AG10803 (cell line): Measurements from ENCODE around the gene NONO.
"Not testable (repeated sequence)": the region's sequence is repeated elsewhere in the genome, so short reads cannot be mapped to it uniquely, and the experiment has no call there.

ENCODE experiments used
- DNase-seq: peaks from one replicate; pipeline ENCODE4 v3.0.0; 2010; ENCODE audit warnings: low read depth
- H3K4me3 ChIP-seq: 2 replicates; pipeline ENCODE4 v1.5.1; 2011; ENCODE audit warnings: mild to moderate bottlenecking, low read length, control low read depth
- TF ChIP-seq, protein P1 (sequence below): conservative IDR thresholded peaks from 2 replicates; pipeline ENCODE4 v1.5.1; 2011; ENCODE audit warnings: mild to moderate bottlenecking, low read length, control low read depth, inconsistent platforms

The NONO gene

DNA sequence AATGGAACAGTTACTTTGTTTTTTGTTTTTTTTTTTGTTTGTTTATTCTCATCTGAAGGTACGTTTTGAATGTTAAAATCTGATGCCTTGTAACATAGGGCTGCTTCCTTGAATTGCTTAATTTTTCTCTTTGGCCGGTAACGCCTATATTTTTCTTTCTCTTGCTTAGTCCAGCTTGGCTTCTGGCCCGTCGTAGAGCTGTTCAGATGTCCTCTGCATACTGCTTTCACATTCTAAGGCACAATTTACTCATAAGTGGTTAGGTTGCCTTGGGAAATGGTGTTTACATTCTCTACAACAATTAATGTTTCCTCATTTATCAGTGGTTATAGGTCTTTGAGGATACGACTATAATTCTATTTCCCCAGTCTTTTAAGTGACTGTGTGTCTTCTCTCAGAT, 7.9 kb downstream of the NONO start:
- DNase-seq = peak; percentile 27
- H3K4me3 ChIP-seq = no peak overlapping the region

DNA sequence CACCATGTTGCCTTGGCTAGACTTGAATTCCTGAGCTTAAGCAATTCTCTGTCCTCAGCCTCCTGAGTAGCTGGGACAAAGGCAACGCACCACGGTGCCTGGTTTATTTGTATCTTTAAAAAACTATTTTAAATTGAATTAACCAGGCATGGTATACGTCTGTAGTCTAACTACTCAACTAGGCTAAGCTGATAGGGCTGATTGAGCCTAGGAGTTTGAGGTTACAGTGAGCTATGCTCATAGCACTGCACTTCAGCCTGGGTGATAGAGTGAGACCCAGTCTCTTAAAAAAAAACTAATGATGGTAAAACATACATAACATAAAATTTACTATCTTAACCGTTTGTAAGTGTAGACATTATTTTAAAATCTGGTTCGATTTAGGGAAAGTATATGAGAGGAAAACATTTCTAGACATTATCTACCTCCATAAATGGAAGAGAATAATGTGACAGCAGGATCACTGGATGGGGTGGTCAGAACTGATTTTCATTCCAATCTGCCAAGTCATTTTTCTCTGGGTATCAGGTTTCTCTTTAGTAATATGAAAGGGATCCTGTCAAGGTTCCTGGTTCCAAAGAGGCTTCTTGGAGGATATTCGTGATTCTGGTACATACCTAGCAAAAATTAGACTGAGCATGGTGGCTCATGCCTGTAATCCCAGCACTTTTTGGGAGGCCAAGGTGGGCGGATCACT, 9.4 kb downstream of the NONO start:
- TF ChIP-seq, protein P1, sequence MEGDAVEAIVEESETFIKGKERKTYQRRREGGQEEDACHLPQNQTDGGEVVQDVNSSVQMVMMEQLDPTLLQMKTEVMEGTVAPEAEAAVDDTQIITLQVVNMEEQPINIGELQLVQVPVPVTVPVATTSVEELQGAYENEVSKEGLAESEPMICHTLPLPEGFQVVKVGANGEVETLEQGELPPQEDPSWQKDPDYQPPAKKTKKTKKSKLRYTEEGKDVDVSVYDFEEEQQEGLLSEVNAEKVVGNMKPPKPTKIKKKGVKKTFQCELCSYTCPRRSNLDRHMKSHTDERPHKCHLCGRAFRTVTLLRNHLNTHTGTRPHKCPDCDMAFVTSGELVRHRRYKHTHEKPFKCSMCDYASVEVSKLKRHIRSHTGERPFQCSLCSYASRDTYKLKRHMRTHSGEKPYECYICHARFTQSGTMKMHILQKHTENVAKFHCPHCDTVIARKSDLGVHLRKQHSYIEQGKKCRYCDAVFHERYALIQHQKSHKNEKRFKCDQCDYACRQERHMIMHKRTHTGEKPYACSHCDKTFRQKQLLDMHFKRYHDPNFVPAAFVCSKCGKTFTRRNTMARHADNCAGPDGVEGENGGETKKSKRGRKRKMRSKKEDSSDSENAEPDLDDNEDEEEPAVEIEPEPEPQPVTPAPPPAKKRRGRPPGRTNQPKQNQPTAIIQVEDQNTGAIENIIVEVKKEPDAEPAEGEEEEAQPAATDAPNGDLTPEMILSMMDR = no peak
- no peak overlapping the region for H3K4me3 ChIP-seq
- DNase-seq = peak; percentile 40

More for the DNA sequence above, 7.9 kb downstream of the NONO start:
- TF ChIP-seq, protein P1 = no peak

DNA sequence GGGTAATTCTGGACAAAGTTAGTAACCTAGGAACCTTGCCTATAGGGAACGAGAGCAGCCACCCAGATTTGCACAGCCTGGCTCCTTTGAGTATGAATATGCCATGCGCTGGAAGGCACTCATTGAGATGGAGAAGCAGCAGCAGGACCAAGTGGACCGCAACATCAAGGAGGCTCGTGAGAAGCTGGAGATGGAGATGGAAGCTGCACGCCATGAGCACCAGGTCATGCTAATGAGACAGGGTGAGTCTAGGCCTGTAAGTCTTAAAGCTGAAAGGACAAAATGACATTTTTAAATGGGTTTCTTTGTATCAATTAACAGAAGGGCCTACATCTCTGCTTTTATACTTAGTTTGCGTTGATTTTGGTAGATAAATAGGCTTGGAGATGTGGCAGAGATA, 13.4 kb downstream of the NONO start:
- DNase-seq = no peak
- TF ChIP-seq, protein P1 = no peak
- H3K4me3 ChIP-seq = no peak overlapping the region

DNA sequence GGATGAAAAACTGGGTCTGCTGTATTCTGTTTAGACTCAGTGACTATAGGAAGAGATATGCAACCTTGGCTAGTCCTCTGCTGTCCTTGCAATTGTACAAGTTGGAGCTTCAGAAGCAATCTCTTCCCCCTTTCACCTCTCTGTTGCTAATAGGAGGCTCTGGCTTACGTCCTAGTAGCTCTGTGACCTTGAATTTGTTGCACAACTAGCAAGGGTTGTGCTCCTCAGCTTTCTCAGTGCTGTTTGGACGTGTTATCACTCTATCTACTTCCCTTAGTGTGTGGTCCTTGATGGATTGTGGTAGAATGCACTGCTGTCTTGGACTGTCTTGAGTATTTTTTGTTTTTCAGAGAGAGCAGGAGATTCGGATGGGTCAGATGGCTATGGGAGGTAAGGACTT, 14.7 kb downstream of the NONO start:
- TF ChIP-seq, protein P1 = no peak
- H3K4me3 ChIP-seq = no peak overlapping the region
- no peak for DNase-seq

DNA sequence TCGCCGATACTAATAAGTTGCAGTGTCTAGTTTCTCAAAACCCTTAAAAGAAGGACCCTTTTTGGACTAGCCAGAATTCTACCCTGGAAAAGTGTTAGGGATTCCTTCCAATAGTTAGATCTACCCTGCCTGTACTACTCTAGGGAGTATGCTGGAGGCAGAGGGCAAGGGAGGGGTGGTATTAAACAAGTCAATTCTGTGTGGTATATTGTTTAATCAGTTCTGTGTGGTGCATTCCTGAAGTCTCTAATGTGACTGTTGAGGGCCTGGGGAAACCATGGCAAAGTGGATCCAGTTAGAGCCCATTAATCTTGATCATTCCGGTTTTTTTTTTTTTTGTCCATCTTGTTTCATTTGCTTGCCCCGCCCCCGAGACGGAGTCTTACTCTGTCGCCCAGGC, 16.6 kb downstream of the NONO start:
- DNase-seq, H3K4me3 ChIP-seq: not testable (repeated sequence)

DNA sequence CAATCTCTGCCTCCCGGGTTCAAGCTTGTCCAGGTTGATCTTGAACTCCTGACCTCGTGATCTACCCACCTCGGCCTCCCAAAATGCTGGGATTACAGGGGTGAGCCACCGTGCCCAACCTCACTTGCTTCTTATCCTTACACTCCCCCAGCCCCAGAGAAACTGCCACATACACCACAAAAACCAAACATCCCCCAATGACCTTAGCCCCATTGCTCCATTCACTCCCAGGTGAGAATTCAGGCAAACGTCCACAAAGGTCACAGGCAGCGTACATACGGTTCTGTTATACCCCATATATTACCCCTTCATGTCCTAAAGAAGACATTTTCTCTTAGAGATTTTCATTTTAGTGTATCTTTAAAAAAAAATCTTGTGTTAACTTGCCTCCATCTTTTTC, 17.1 kb downstream of the NONO start:
- H3K4me3 ChIP-seq, DNase-seq: not testable (repeated sequence)

DNA sequence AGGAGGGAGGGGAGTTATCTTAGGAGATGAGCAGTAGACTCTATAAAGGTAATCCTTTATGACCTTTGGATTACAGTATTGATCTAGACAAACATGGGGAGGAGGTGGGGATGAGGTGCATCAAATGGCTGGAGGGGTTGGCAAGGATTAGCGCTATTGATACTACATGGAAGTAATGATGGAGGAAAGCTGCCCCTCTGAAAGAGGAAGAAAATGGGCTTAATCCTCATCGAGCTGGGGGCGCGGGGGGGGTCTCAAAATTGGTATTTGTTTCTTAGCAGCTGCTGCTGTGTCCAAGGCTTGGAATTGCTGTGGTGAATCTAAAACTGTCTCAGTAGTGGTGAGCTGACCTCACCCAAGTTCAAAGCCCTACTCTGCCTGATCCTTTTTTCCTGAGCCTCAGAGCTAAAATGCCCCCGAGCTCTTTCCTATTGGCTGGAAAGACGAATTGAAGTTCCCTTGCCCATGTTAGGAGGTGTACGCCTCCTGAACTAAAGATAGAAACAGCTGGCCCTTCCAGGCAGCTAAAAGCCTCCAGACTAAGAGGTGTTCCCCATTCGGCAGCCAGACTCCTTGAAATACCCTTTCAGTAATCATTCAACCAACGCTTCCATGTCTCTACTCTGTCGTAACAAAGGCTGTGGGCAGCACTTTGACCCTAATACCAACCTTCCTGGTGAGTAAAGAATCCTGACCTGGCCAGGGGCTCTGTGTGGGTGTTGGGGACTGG, 17.9 kb downstream of the NONO start, which contains the start of gene ITGB1BP2:
ITGB1BP2 (plus strand) TSS at position 556 of the 730 bp plus-strand sequence; CDS start at position 613, 57 bp downstream.
- DNase-seq = no peak
- TF ChIP-seq, protein P1 = no peak

DNA sequence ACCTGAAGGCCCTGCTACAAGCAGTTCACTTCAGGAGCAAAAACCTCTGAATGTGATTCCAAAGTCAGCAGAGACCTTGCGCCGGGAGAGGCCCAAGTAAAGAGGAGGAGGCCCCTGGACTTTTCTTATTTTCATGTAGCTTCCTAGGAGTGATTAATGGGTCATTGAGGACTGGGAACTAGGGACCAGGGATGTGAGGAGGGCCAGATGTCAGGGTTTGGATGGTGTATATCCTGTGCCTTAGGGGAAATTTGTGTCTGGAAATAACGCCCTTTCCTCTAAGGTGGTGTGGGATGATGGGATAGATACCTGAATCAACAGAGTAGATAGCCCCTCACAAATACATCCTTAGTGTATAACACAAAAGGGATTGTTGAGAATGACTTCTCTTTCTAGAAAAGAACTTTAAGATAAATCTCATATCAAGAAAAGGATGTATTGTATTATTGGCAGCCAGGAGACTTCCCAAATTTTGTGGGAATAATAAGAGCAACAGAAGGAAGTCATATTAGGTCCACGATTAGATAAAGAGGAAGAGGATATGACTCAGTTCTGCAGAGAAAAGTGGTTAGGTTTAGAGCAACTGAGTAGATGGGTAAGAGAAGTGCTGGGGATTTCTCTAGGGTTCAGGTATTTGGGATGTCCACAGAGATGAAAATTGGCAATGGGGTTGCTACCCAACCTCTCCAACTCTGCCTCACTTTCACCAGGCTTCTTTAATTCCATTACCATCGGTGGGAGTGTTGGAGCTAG, 19.2 kb downstream of the NONO start:
- H3K4me3 ChIP-seq = no peak overlapping the region
- TF ChIP-seq, protein P1 = no peak
- no peak for DNase-seq

More for the DNA sequence above, 17.9 kb downstream of the NONO start, which contains the start of gene ITGB1BP2:
- H3K4me3 ChIP-seq = no peak within 1 kb of the TSS
